Activated CD8-positive, alpha-beta memory T cell treated with anti-CD3 and anti-CD28 coated beads, Interleukin-2, amount 10 ng/mL, durations not matched to agents 7 days and 5 days (primary cell): Measurements from ENCODE around the gene RNLS. TPM values are rescaled to one million over a fixed set of nuclear protein-coding genes. Genes with fewer than 3 reads are reported as not detected.

ENCODE experiments used
- ATAC-seq: fragments of 150-1000 bp; cut with Tn5 transposase; one replicate; pipeline ENCODE4 v1.10.0; 2021; ENCODE audit warnings: moderate library complexity
- CTCF ChIA-PET: fragments of 350-600 bp; sonication (Branson Sonifier 250); formaldehyde crosslinking; loops from one replicate; lab custom pipeline; 2021; ENCODE audit warnings: antibody characterized with exemption; lab: Charles Lee
- DNase-seq: peaks from one replicate; pipeline ENCODE4 v3.0.0-alpha.2; 2020
- H3K27ac Mint-ChIP-seq: one replicate; pipeline ENCODE4 v1.8.0; 2021; ENCODE audit warnings: mild to moderate bottlenecking, mixed read lengths
- H3K27me3 Mint-ChIP-seq: one replicate; pipeline ENCODE4 v1.8.0; 2021; ENCODE audit warnings: mixed read lengths
- H3K36me3 Mint-ChIP-seq: one replicate; pipeline ENCODE4 v1.8.0; 2021; ENCODE audit warnings: mild to moderate bottlenecking, mixed read lengths
- H3K4me1 Mint-ChIP-seq: one replicate; pipeline ENCODE4 v1.8.0; 2021; ENCODE audit warnings: mixed read lengths
- H3K4me3 Mint-ChIP-seq: one replicate; pipeline ENCODE4 v1.8.0; 2021; ENCODE audit warnings: mild to moderate bottlenecking, moderate library complexity, mixed read lengths
- H3K9me3 Mint-ChIP-seq: one replicate; pipeline ENCODE4 v1.8.0; 2022; ENCODE audit warnings: low read depth, mixed read lengths
- total RNA-seq, 2 experiments: library from RNA; stranded (reverse); gene quantifications; one replicate each; pipeline ENCODE4 v1.2.3, GENCODE V29; 2021

The RNLS gene
- total RNA-seq, 2 experiments from 2014 or later = 2.9 to 3.7 TPM

DNA sequence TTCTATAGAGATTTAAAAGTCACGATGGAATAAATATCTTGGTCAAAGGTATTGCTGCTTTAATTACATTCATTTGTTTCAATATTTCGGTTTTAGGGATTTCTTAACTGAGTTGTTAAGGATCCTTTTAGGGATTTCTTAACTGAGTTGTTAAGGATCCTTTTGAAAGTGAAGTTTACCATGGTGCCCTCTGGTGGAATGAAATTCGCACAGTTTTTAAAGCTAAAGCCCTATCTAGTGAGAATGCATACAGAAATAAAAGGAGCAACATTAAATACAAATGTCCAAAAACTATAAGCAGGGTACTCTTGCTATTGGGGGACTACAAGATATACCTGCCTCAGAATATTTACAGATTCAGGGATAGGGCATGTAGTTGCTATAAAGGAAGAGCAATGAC is 193.7 kb downstream of the RNLS start:
- peak; percentile 59 for DNase-seq
- Mint-ChIP-seq H3K9me3 (no peaks in the 10 kb centered on the region), H3K4me3 (no peak overlapping the region), H3K27me3 (no peaks in the 10 kb centered on the region), H3K36me3 (peaks cover 11% of the 10 kb centered on the region), H3K4me1 (peaks cover 26% of the 10 kb centered on the region), H3K27ac (no peak overlapping the region)
- ATAC-seq = no peak
- CTCF ChIA-PET = interaction anchor here (0.7 to 7.6 kb wide), 21 partner anchors 10 to 575 kb away, joined by 3 to 82 read pairs (median 4); partner anchors contain the start of genes ATAD1, KLLN and PTEN

DNA sequence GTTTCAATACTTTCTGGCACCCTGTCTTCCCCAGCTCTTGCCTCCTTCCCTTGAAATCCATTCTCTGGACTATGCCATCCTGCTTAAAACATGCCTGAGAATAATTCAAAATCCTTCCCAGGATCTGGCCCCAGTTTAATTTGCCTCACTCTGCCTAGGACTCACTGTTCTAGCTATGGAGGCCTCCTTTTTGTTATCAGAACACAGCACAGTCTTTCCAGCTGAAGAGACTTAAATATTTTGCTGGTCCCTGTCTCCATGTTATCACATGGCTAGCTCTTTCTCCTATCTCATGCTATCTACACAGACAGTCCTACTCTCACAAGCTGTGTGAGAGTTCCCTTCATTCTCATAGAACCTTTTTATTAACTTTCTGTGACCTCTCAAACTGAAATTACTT is 194.8 kb downstream of the RNLS start:
- no peak overlapping the region for H3K27ac Mint-ChIP-seq
- CTCF ChIA-PET = interaction anchor here (0.6 to 7.6 kb wide), 9 partner anchors 108 to 573 kb away, joined by 3 to 82 read pairs (median 8); partner anchors contain the start of genes KLLN and PTEN
- no peak overlapping the region for H3K4me3 Mint-ChIP-seq
- H3K36me3 Mint-ChIP-seq = peaks cover 13% of the 10 kb centered on the region
- ATAC-seq = no peak
- peaks cover under 1% of the 10 kb centered on the region for H3K9me3 Mint-ChIP-seq
- peaks cover 30% of the 10 kb centered on the region for H3K4me1 Mint-ChIP-seq
- DNase-seq = no peak
- H3K27me3 Mint-ChIP-seq = no peaks in the 10 kb centered on the region

- ATAC-seq = no peak
Measured at GRCh38 chr10:88386821-88387773, 196.0 kb downstream of the RNLS start.

DNA sequence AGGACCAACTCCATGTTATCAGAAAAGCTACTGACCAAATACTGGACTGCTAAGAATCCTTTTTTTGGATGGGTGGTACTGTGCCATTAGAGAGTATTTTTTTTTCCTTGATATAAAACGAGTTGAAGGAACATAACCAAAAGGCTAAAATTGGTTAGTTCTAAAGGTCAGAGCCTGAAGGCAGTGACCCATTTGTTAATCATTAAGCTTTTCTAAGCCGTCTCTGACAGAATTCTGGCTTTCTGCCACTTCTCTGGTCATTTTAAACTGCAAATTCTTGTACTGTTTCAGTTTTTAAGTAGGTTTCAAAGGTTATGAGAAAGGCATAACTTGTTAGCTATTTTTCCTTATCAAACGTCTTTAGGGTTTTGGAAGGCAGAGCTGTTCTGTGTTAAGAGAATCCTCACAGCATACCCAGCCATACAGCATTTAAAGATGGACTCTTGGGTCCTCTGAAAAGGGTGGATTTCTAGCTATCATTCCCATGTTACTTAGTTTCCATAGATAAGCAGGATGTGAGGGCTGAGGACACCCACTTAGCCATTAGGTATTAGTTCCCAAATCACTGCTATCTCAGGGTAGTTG is 196.8 kb downstream of the RNLS start:
- Mint-ChIP-seq H3K4me3 (no peak overlapping the region), H3K27ac (no peak overlapping the region)
- CTCF ChIA-PET = interaction anchor here (1.0 to 7.6 kb wide), 10 partner anchors 8 to 541 kb away, joined by 3 to 82 read pairs (median 4); partner anchors contain the start of genes KLLN and PTEN

More at GRCh38 chr10:88386821-88387773, 196.0 kb downstream of the RNLS start:
- Mint-ChIP-seq H3K27me3 (no peaks in the 10 kb centered on the region), H3K4me3 (no peak overlapping the region), H3K27ac (no peak overlapping the region), H3K36me3 (peaks cover 21% of the 10 kb centered on the region), H3K4me1 (peaks cover 26% of the 10 kb centered on the region), H3K9me3 (peaks cover 5% of the 10 kb centered on the region)
- DNase-seq = no peak
- CTCF ChIA-PET = interaction anchor here (1.0 to 7.6 kb wide), 11 partner anchors 9 to 1448 kb away, joined by 3 to 82 read pairs (median 4); partner anchors contain the start of genes KLLN and PTEN

GRCh38 chr10:88385601-88386203 is 197.4 kb downstream of the RNLS start:
- peaks cover 20% of the 10 kb centered on the region for H3K4me1 Mint-ChIP-seq
- ATAC-seq (peak; percentile 81), DNase-seq (peak; percentile 89)
- no peaks in the 10 kb centered on the region for H3K27me3 Mint-ChIP-seq
- peaks cover 25% of the 10 kb centered on the region for H3K36me3 Mint-ChIP-seq
- CTCF ChIA-PET = interaction anchor here (1.0 to 7.6 kb wide), 8 partner anchors 8 to 540 kb away, joined by 3 to 82 read pairs (median 6); partner anchors contain the start of genes KLLN and PTEN
- H3K27ac Mint-ChIP-seq = no peak overlapping the region
- H3K9me3 Mint-ChIP-seq = peaks cover 5% of the 10 kb centered on the region
- peak overlapping the region; percentile 64 for H3K4me3 Mint-ChIP-seq

More for the DNA sequence above, 196.8 kb downstream of the RNLS start:
- H3K27me3 Mint-ChIP-seq = no peaks in the 10 kb centered on the region
- no peak for DNase-seq
- peaks cover 5% of the 10 kb centered on the region for H3K9me3 Mint-ChIP-seq
- H3K36me3 Mint-ChIP-seq = peaks cover 24% of the 10 kb centered on the region
- ATAC-seq = no peak
- H3K4me1 Mint-ChIP-seq = peaks cover 20% of the 10 kb centered on the region

DNA sequence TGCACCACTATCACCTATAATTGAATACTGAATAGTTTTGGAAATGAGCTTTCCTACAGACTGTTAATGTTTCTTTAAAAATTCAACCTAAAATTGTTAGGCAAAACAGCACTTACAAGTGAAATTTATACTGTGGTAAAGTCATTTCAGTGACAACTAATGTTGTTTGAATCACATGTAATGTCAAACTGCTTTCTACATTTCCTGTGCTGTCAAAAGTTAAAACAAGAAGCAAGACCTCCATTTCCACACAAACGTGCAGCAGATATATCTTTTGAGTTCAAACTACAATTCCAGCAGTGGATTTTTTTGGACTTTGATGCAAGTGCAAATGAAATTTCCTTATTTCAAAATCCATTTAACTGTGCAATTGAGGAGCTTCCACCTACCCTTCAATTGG is 199.8 kb downstream of the RNLS start:
- Mint-ChIP-seq H3K4me1 (peaks cover 22% of the 10 kb centered on the region), H3K4me3 (no peak overlapping the region), H3K27me3 (no peaks in the 10 kb centered on the region), H3K27ac (peak overlapping the region; percentile 16), H3K9me3 (peaks cover 5% of the 10 kb centered on the region), H3K36me3 (peaks cover 36% of the 10 kb centered on the region)
- CTCF ChIA-PET = interaction anchor here (0.7 to 2.9 kb wide), 4 partner anchors 9 to 565 kb away, joined by 3 to 8 read pairs (median 4); partner anchors contain the start of gene ATAD1
- ATAC-seq (no peak), DNase-seq (no peak)

GRCh38 chr10:88382699-88383098 is 200.4 kb downstream of the RNLS start:
- DNase-seq = no peak
- peaks cover 5% of the 10 kb centered on the region for H3K9me3 Mint-ChIP-seq
- no peak for ATAC-seq
- H3K27me3 Mint-ChIP-seq = no peaks in the 10 kb centered on the region
- H3K4me1 Mint-ChIP-seq = peaks cover 22% of the 10 kb centered on the region
- CTCF ChIA-PET = interaction anchor here (2.9 kb wide), 1 partner anchor 10 kb away, joined by 8 read pairs; no protein-coding TSS in a partner anchor
- H3K36me3 Mint-ChIP-seq = peaks cover 37% of the 10 kb centered on the region
- H3K27ac Mint-ChIP-seq = no peak overlapping the region
- H3K4me3 Mint-ChIP-seq = no peak overlapping the region

DNA sequence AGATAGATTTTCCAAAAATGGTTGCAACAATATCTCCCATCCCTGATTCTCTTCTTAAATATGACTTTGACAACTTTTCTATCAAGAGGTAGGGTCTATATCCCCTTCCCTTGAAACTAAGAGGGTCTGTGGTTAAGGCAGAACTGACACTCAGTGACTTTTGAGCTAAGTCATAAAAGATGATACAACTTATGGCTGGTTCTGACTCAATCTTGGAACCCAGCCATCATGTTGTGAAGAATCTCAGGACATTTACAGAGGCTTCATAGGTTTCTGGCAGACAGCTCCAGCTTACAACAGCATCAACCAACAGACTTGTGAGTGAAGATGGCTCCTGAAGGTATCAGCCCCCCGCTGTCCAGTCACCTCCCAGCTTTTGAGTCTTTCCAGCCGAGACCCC is 203.5 kb downstream of the RNLS start:
- H3K27ac Mint-ChIP-seq = no peak overlapping the region
- DNase-seq (no peak), ATAC-seq (no peak)
- H3K27me3 Mint-ChIP-seq = no peaks in the 10 kb centered on the region
- CTCF ChIA-PET = no interaction called here
- H3K4me1 Mint-ChIP-seq = peaks cover 19% of the 10 kb centered on the region
- H3K4me3 Mint-ChIP-seq = no peak overlapping the region
- H3K9me3 Mint-ChIP-seq = peaks cover 5% of the 10 kb centered on the region
- peaks cover 34% of the 10 kb centered on the region for H3K36me3 Mint-ChIP-seq

GRCh38 chr10:88377510-88377909 is 205.6 kb downstream of the RNLS start:
- Mint-ChIP-seq H3K27ac (no peak overlapping the region), H3K27me3 (no peaks in the 10 kb centered on the region), H3K4me1 (peaks cover 12% of the 10 kb centered on the region), H3K36me3 (peaks cover 21% of the 10 kb centered on the region), H3K4me3 (no peak overlapping the region), H3K9me3 (no peaks in the 10 kb centered on the region)
- CTCF ChIA-PET = interaction anchor here (0.9 to 1.4 kb wide), 3 partner anchors 9 to 13 kb away, joined by 3 to 6 read pairs (median 4); no protein-coding TSS in a partner anchor
- ATAC-seq = no peak
- DNase-seq = no peak

GRCh38 chr10:88374392-88375175 is 208.5 kb downstream of the RNLS start:
- H3K9me3 Mint-ChIP-seq = no peaks in the 10 kb centered on the region
- ATAC-seq = no peak
- CTCF ChIA-PET = interaction anchor here (0.9 kb wide), 1 partner anchor 14 kb away, joined by 3 read pairs; no protein-coding TSS in a partner anchor
- no peak overlapping the region for H3K4me3 Mint-ChIP-seq
- no peak for DNase-seq
- H3K4me1 Mint-ChIP-seq = peaks cover 6% of the 10 kb centered on the region
- H3K27ac Mint-ChIP-seq = peak overlapping the region; percentile 16
- peaks cover 9% of the 10 kb centered on the region for H3K36me3 Mint-ChIP-seq
- H3K27me3 Mint-ChIP-seq = no peaks in the 10 kb centered on the region

GRCh38 chr10:88372881-88373592 is 210.1 kb downstream of the RNLS start:
- Mint-ChIP-seq H3K4me3 (no peak overlapping the region), H3K4me1 (peaks cover 3% of the 10 kb centered on the region), H3K9me3 (no peaks in the 10 kb centered on the region), H3K36me3 (peaks cover 3% of the 10 kb centered on the region), H3K27ac (no peak overlapping the region), H3K27me3 (no peaks in the 10 kb centered on the region)
- no peak for ATAC-seq
- DNase-seq = no peak
- CTCF ChIA-PET = no interaction called here
